Adrenal gland (tissue), 5 donors: ENCODE results near the gene WDR70.

ENCODE experiments used
- POLR2A ChIP-seq, 2 donors: fragments of 450-650 bp; IDR thresholded peaks; one replicate each; pipeline ENCODE4 v1.6.1; 2017; ENCODE audit warnings: antibody characterized with exemption in 2 of 2, mild to moderate bottlenecking in 2 of 2, moderate library complexity in 1 of 2
- TF ChIP-seq, protein P1 (sequence below), 6 experiments: fragments of 450-650 bp in 4 of 6; fragments of 200-600 bp in 2 of 6; sonication (generic) in 1 of 6; IDR thresholded peaks; 1 replicate in 5 of 6; 2 replicates in 1 of 6; pipeline versions ENCODE4 v1.5.1 to v1.8.0; 2016 to 2021; ENCODE audit warnings: antibody characterized with exemption in 6 of 6, mild to moderate bottlenecking in 2 of 6, moderate library complexity in 1 of 6
- donor health status: DM: no; HTN: no; CAD: no.

DNA sequence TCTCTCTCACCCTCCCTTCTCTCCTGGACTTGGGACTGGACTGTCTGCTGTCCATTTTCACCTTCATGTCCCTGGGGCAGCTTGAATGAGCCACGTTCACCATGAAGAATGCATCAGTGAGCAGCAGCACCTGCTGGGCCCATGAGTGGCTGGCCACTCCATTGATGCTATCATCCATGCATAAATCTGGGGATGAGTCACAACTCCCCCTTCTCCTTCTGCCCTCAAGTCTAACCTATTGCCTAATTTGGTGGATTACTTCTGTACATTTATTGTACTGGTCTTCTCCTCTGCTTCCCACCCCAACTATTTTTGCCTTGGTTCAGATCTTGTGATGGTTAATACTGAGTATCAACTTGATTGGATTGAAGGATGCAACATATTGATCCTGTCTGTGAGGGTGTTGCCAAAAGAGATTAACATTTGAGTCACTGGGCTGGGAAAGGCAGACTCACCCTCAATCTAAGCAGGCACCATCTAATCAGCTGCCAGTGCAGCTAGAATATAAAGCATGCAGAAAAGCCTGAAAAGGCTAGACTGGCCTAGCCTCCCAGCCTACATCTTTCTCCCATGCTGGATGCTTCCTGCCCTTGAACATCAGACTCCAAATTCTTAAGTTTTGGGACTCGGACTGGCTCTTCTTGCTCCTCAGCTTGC lies 414.0 kb downstream of the WDR70 start:
- TF ChIP-seq, protein P1, sequence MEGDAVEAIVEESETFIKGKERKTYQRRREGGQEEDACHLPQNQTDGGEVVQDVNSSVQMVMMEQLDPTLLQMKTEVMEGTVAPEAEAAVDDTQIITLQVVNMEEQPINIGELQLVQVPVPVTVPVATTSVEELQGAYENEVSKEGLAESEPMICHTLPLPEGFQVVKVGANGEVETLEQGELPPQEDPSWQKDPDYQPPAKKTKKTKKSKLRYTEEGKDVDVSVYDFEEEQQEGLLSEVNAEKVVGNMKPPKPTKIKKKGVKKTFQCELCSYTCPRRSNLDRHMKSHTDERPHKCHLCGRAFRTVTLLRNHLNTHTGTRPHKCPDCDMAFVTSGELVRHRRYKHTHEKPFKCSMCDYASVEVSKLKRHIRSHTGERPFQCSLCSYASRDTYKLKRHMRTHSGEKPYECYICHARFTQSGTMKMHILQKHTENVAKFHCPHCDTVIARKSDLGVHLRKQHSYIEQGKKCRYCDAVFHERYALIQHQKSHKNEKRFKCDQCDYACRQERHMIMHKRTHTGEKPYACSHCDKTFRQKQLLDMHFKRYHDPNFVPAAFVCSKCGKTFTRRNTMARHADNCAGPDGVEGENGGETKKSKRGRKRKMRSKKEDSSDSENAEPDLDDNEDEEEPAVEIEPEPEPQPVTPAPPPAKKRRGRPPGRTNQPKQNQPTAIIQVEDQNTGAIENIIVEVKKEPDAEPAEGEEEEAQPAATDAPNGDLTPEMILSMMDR (IDR thresholded peaks at IDR 0.05): no peak
- no peak for TF ChIP-seq POLR2A (IDR thresholded peaks at IDR 0.05)
